GM18502 (cell line): ENCODE results near the gene CAMSAP2.

Experiments used
- ATAC-seq: cut with Tn5 transposase; IDR thresholded peaks from one replicate; pipeline ENCODE4 v1.9.1; 2021; ENCODE audit warnings: mild to moderate bottlenecking; ENCODE audit not compliant: unreplicated experiment, poor library complexity

CAMSAP2 gene

GRCh38 chr1:200875416-200875815 is 136.7 kb downstream of the CAMSAP2 start:
- ATAC-seq: no peak

GRCh38 chr1:200877010-200877409 is 138.3 kb downstream of the CAMSAP2 start:
- ATAC-seq: no peak

DNA sequence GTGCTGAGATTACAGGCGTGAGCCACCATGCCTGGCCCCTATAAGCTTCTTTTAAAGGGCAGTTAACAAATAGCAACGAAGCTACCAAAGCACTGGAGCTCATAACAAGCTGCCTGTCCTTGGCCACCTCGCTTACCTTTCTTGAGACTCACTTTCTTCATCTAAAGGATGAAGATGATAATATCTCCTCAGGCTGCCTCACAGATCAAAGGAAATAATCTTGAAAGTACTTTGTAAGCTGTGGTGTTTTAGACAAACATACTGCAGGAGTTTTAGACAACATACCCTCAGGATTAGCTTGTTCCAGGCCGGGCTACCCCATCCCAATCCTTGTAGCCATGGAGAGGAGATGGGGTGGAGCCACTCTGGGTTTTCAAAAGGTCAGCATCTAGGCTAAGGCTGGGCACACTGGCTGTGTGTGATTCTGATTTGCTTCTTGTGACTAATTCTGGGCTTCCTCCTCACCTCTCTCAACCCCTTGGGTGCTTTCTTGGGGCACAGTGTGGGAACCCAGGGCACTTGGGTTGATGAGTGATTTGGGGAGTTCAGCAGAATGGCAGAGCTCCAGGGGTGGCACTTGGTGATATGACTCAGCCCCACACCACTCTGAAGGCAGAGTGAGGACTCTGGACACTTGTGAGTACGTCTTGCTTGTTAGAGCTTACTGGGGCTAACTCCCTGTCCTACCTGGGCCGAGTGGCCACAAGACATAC is 139.3 kb downstream of the CAMSAP2 start:
- peak; percentile 78 for ATAC-seq

GRCh38 chr1:200880212-200880611 is 141.5 kb downstream of the CAMSAP2 start:
- ATAC-seq: no peak

- no peak for ATAC-seq
These were observed 144.4 kb downstream of the CAMSAP2 start for GRCh38 chr1:200883118-200883517.

DNA sequence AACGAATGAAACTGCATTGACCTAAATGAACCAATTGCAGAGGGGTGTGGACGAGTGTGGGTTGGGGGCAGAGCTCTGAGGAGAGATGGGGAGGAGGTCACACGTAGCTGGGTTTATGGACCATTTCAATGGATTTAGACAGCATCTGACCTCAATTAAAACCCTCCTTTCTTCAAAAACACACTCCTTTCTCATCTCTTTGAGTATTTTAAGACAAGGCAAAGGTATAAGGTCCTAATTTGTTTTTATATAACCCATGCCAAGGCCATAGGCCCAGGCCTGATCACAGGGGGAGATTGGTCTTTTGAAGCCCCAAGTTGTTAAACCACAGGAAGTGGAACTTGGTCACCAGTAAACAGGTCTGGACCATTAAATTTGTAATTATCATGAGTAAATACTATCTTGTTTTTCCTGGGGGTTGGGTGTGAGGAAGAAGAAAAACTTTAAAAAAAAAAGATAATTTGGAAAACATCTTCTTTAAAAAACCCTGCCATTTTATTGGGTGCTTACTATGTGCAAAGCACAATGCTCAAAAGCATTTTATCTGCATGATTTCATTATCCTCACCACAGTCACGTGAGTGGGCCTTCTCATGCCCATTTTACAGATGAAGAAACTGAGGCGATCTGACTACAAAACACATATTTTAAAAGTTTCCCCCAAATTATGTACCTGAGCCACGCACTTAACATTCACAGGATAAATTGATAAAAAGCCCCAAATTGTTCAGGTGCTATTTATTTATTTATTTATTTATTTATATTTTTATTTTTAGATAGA is 147.1 kb downstream of the CAMSAP2 start:
- ATAC-seq: no peak

GRCh38 chr1:200886594-200886993 is 147.9 kb downstream of the CAMSAP2 start:
- ATAC-seq: no peak

DNA sequence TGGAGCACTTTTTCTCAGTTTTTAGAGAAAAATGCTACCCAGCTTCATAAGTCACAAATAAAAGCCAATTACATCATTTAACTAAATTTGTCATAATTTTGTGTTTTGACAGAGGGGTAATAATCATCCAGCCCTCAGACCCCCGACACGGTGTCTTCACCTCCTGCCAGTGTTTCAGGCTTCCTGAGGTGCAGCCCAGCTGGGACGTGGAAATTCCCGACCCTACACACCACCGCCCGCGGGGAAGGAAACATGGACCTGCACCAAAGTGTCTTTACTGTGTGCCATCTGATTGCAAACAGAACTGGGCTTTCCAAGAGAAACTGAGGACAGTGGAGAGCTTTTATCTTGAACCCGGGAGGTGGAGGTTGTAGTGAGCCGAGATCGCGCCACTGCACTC is 148.3 kb downstream of the CAMSAP2 start:
- no peak for ATAC-seq

DNA sequence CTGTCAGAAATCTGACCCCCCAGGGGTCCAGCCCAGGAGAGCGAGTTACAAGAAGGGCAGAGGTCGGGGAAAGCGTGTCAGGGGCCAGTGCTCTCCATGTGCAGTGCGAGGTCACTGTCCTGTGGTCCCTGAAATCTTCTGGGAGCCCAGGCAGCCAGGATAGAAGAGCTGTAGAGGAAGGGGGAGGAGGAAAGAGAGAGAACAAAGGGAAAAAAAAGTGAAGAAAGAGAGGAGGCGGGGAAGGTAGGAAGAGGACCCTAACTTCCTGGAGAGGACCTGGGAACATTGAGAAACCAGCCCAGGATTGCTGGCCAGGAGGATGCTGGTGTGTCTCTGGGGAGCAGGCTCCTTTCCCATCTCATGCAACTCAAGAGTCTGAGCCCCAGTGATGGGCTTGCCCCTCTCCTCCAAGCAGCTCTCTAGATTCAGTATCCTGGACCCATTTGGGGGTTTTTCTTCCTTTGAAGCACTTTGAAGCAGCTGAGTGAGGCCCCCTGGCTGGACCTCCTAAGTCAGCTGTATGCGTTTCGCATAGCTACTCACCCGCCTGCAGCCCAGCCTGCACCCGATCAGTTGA is 149.2 kb downstream of the CAMSAP2 start:
- no peak for ATAC-seq

GRCh38 chr1:200888349-200888838 is 149.7 kb downstream of the CAMSAP2 start:
- peak; percentile 91 for ATAC-seq

DNA sequence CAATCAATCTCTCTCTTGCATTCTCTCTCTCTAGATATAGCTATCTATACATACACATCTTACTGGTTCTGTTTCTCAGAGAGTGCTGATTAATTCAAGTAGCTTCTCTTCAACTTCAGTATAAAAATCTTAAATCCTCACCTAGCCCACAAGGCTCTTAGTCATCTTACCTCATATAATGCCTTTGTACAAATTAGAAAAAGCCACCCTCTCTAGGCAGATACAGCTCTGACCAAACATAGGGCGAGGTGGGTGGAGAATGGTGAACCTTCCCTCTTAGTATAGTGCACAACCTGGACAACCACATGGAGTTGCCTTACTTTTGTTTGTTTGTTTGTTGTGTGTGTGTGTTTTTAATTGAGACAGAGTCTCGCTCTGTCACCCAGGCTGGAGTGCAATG is 150.9 kb downstream of the CAMSAP2 start:
- no peak for ATAC-seq

GRCh38 chr1:200890027-200890426 is 151.3 kb downstream of the CAMSAP2 start:
- ATAC-seq: no peak

DNA sequence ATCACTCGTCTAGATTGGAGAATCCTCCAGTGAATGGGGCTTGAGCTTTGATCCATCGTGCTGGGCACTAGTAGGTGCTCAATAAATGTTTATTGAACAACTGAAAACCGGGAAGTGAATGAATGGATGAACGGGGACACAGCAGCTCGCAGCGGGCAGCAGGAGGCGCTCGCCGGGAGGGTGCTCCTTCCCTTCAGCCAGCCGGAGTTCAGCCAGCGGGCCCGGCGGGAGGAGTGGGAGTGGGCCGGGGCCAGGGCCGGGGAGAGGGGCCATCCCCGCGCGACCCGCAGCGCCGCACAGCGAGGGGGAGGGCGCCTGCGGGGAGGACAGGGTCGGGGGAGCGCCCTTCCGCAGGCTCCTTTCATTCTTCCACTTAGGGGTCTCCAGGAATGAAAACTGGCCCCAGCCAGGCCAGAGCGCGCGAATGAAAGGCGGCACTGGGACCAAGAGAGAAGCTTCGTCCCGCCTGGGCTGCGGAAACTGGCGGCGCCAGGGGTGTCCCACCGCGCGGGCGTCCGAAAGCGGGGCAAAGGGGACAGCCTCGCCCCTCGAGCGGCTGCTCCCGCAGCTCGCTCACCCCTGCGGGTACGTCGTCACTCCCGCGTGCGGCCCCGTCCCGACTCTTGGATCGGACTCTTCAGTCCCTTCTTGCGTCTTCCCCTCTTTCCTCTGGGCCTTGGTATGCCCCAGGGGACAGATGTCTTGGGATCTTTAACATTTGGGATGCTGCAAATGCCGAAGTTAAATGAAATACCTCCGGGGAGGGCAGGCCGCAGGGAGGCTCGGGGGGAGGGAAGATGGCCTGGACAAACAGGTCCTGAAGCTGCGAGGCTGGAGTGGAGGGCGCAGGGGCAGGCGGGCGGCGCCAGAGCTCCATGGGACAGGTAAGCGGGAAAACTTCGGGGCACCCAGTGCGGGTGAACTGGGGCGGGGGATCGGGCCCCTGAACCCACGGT is 152.4 kb downstream of the CAMSAP2 start:
- no peak for ATAC-seq

DNA sequence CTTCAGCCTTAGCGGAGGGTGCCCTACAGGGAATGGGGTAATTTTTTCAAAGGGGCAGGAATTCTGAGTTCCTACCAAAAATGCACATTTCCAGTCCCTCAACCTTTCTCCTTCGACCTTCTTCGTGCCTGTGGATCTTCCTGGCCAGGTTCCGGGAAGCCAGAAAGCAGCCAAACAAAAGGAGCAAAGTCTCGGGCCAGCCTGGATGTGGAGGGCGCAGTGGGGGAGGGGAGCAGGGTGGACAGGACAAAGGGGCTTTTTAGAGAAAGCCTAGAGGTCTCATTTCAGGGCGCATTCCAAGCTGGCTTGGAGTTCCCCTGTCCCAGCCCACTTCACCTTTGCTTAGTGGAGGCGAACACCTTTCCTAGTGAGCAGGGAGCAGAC is 153.1 kb downstream of the CAMSAP2 start:
- ATAC-seq: no peak

GRCh38 chr1:200892546-200892945 is 153.9 kb downstream of the CAMSAP2 start:
- ATAC-seq: no peak

DNA sequence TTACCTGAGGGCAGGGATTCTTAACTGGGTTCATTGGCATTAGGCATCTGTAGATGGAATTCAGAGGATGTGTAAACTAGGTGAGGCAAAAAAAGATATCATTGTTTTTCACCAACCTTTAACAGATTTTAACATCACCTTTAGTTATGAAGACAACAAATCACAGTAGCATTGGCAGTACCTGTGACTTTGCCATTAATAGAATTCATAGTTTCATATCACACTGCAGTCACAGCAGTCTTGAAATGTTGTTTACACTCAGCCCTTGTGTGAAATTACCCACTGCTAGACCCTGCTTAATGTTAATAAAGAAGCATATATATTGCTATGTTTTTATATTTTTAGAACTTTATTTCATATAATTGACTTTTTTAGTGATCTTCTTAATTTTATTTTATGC is 154.3 kb downstream of the CAMSAP2 start:
- ATAC-seq: no peak

GRCh38 chr1:200893411-200893901 is 154.8 kb downstream of the CAMSAP2 start:
- ATAC-seq: no peak

GRCh38 chr1:200894712-200895442 is 156.2 kb downstream of the CAMSAP2 start, which contains the start of gene INAVA:
TSS of gene INAVA (plus strand) at chr1:200894900. CDS start at chr1:200898401, 3,501 bp downstream.
- ATAC-seq: no peak

DNA sequence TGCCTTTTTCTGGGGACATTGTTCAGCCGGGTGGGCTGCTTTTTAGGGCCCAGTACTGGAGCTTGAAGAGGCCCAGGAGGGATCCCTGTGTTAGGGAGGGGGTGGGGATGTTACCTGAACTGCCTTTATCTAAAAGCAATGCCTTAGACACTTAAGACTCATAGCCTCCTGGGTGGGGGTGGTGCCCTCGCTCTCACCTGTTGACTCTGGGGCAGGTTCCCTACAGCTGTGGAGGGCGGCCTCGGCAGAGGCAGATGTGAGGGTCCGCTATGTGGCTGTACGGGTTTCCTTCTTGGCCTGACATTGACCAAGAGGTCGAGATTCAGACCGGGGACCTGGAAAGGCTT is 156.7 kb downstream of the CAMSAP2 start:
- ATAC-seq: no peak
